Measurements from ENCODE around the gene SAMD14.

- TF ChIP-seq POLR2A (IDR thresholded peaks at IDR 0.05; ENCODE audit: low read length) = no peak
- no peak for TF ChIP-seq GATA1 (IDR thresholded peaks at IDR 0.05; ENCODE audit: low read depth, low read length)
Measured at GRCh38 chr17:50130559-50131305, 772 bp upstream of the SAMD14 start.
